Measurements from ENCODE around the gene ACP2.

- no peak for TF ChIP-seq EZH2 (IDR thresholded peaks at IDR 0.05; ENCODE audit: insufficient read depth, low read length)
- TF ChIP-seq CTCF (IDR thresholded peaks at IDR 0.05; ENCODE audit: insufficient read depth, low read depth, low read length): no peak
Measured at GRCh38 chr11:47201015-47201414, 47.6 kb downstream of the ACP2 start.
